ENCODE results near the gene UMODL1.

DNA sequence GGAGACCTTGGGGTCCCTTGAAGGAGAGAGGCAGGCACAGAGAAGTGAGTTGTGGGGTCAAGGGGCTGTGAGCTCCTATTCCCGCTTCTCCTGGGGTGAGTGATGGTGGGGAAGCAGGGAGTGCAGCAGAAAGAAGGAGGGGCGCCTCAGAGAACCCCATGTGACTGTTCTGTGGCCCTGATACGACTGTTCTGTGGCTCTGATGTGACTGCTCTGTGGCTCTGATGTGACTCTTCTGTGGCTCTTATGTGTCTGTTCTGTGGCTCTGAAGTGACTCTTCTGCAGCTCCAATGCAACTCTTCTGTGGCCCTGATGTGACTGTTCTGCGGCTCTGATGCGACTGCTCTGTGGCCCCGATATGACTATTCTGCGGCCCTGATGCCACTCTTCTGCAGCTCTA, 29.9 kb upstream of the UMODL1 start:
- TF ChIP-seq GATA2 (IDR thresholded peaks at IDR 0.05; ENCODE audit: low read depth, low read length), result no peak
- no peak for TF ChIP-seq GATA3 (IDR thresholded peaks at IDR 0.05; ENCODE audit: low read depth, low read length)

Data from SH-SY5Y (cell line).